GM18508 (cell line): Measurements from ENCODE around the gene PLBD2.

ENCODE experiments used
- ATAC-seq: cut with Tn5 transposase; IDR thresholded peaks from one replicate; pipeline ENCODE4 v1.9.1; 2021; ENCODE audit warnings: moderate number of reproducible peaks; ENCODE audit not compliant: insufficient read depth, unreplicated experiment

Gene PLBD2

GRCh38 chr12:113438523-113439300, 80.3 kb downstream of the PLBD2 start:
- ATAC-seq: no peak

- no peak for ATAC-seq
Observed at GRCh38 chr12:113439301-113439597, 80.9 kb downstream of the PLBD2 start.

DNA sequence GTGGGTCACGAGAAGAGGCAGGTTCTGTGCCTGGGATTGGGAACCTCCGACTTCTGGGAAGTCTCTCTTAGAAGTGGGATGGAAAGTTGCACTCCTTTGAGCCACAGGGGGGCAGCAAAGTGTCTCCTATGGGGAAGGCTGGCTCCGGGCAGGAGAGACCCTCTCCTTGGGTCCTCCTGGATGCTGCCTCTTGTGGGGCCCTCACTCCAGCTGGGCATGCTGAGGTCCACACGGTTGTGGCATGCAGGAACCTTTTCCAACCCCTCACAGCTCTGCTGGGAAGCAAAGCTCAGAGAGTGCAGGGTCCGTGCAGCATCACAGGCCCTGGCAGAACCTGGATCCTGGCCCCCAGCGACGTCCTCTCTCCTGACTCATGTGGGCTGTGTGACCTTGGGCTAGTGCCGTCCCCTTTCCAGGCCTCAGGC, 81.2 kb downstream of the PLBD2 start:
- ATAC-seq: no peak

- ATAC-seq: no peak
Observed at GRCh38 chr12:113440336-113440735, 81.9 kb downstream of the PLBD2 start.
